Ovary (tissue), 3 donors: ENCODE data around the gene PCBP3.

Experiments
- EP300 ChIP-seq: sonication (generic); formaldehyde crosslinking; IDR thresholded peaks from one replicate; pipeline ENCODE4 v1.6.1; 2017; ENCODE audit warnings: antibody characterized with exemption
- TF ChIP-seq, protein P1 (sequence below), 3 donors: fragments of 450-650 bp in 2 of 3; fragments of 200-600 bp in 1 of 3; IDR thresholded peaks; one replicate each; pipeline versions ENCODE4 v1.5.1 to v1.8.0; 2016 to 2022; ENCODE audit warnings: antibody characterized with exemption in 3 of 3, mild to moderate bottlenecking in 1 of 3
- donor health status: DM: no; HTN: no; CAD: no.

DNA sequence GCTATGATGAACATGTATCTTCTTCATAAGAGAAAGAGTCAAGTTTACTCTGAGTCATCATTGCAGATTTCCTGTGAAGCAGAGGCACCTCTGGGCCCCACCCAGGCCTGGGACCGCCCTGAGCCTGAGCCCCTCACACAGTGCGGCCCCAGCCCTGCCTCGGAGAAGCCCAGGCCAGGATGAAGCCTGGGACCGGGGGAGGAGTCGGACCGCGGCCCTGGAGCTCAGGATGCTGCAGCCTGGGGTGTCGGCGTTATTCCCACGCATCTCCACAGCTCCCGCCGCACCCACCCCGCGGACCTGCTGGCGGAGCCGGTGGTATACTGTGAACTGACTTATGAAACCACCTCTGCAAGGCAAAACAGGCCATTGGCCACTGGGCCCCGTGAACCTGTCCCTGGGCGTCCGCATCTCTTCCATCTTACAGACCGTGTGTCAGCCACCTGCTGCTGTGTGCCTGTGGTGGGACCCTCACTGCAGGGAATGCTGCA, 335.7 kb downstream of the PCBP3 start:
- TF ChIP-seq EP300: no peak
- TF ChIP-seq, protein P1, sequence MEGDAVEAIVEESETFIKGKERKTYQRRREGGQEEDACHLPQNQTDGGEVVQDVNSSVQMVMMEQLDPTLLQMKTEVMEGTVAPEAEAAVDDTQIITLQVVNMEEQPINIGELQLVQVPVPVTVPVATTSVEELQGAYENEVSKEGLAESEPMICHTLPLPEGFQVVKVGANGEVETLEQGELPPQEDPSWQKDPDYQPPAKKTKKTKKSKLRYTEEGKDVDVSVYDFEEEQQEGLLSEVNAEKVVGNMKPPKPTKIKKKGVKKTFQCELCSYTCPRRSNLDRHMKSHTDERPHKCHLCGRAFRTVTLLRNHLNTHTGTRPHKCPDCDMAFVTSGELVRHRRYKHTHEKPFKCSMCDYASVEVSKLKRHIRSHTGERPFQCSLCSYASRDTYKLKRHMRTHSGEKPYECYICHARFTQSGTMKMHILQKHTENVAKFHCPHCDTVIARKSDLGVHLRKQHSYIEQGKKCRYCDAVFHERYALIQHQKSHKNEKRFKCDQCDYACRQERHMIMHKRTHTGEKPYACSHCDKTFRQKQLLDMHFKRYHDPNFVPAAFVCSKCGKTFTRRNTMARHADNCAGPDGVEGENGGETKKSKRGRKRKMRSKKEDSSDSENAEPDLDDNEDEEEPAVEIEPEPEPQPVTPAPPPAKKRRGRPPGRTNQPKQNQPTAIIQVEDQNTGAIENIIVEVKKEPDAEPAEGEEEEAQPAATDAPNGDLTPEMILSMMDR (IDR thresholded peaks at IDR 0.05): no peak
